ENCODE data around the gene PTPN11. TPM values are rescaled to one million over a fixed set of nuclear protein-coding genes. Genes with fewer than 3 reads are reported as not detected.

PTPN11 gene
- total RNA-seq, 1 donor from 2014 or later = 92.1 TPM

GRCh38 chr12:112380663-112381405 is 37.9 kb upstream of the PTPN11 start:
- Mint-ChIP-seq H3K4me3 (peak overlapping the region; percentile 95), H3K27ac (ENCODE audit: unreplicated experiment) (peak overlapping the region; percentile 92), H3K9me3 (peaks cover 3% of the 10 kb centered on the region), H3K27me3 (ENCODE audit: low read depth) (no peaks in the 10 kb centered on the region), H3K36me3 (ENCODE audit: low read depth) (peaks cover 3% of the 10 kb centered on the region), H3K4me1 (peaks cover 25% of the 10 kb centered on the region)
- DNase-seq (ENCODE audit: low read depth, low spot score) = peak; percentile 12
- TF ChIP-seq, protein P1, sequence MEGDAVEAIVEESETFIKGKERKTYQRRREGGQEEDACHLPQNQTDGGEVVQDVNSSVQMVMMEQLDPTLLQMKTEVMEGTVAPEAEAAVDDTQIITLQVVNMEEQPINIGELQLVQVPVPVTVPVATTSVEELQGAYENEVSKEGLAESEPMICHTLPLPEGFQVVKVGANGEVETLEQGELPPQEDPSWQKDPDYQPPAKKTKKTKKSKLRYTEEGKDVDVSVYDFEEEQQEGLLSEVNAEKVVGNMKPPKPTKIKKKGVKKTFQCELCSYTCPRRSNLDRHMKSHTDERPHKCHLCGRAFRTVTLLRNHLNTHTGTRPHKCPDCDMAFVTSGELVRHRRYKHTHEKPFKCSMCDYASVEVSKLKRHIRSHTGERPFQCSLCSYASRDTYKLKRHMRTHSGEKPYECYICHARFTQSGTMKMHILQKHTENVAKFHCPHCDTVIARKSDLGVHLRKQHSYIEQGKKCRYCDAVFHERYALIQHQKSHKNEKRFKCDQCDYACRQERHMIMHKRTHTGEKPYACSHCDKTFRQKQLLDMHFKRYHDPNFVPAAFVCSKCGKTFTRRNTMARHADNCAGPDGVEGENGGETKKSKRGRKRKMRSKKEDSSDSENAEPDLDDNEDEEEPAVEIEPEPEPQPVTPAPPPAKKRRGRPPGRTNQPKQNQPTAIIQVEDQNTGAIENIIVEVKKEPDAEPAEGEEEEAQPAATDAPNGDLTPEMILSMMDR (conservative IDR thresholded peaks at IDR 0.05) = no peak

DNA sequence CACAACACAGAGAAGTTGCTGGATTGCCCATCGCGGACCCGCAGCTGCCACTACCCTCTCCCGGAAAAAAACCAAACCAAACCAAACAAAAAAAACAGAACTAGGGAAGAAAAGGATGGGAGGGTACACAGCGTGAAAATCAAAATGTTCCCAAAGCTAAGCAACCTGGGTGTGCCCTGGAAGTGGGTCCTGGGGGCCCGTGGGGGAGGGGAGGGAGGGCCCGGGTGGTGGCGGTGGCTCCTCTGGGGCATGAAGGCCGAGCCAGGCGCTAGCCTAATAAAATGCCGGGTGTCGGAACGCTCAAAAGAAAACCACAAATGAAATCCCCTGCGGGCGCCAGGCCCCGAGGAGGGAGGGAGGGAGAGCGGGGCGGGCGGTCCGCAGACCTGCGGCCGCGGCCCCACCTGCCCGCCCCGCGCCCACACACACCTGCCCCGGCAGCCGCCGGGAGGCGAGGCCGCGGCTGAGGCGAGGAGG is 37.3 kb upstream of the PTPN11 start:
- Mint-ChIP-seq H3K9me3 (peaks cover 2% of the 10 kb centered on the region), H3K36me3 (ENCODE audit: low read depth) (peaks cover 2% of the 10 kb centered on the region), H3K4me3 (peak overlapping the region; percentile 95), H3K4me1 (peaks cover 25% of the 10 kb centered on the region), H3K27ac (ENCODE audit: unreplicated experiment) (peak overlapping the region; percentile 92), H3K27me3 (ENCODE audit: low read depth) (no peaks in the 10 kb centered on the region)
- DNase-seq (ENCODE audit: low read depth, low spot score) = peak; percentile 15
- TF ChIP-seq, protein P1 (conservative IDR thresholded peaks at IDR 0.05) = no peak

DNA sequence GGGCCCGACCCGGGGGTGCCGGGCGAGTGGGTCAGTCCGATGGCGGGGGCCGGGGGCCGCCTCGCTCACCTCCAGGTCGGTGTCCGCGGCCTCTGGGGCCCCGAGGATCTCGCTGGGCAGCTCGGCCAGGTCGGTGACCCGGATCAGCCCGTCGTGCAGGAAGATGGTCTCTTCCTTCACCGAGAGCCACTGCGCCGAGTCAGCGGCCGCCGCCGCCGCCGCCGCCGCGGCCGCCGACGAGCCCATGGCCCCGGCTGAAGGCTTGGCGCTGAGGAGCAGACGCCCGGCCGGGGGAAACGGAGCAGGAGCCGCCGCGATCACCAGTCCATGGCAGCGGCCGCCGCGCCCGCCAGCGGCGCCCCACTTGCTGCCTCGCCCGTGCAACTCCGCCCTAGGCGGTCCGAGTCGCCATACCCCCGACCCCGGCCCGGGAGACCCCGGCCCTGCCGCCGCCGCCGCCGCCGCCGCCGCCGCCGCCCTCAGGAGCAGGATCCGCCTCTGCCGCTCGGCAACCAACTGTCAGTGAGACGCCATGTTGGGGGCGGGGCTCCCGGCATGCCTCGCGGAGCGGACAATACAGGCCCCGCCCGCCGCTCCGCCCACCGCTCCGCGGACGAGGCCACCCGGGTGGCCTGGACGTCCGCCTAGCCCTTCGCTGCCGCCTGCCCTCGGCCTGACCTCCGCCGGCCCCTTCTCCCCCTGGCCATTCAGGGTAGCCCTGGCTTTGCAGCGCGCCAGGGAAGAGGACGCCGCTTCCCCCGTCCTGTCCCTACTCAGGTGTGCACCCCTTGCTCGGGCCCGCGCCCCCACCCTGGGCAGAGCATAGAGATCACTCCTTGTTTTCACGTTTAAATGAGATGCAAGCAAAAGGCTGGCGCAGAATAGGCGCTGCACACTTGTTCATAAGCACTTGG is 36.6 kb upstream of the PTPN11 start, which contains the start of gene HECTD4:
Gene HECTD4, minus strand, starts transcription at position 549 of the 914 bp plus-strand sequence. Its CDS starts 303 bp downstream, at position 246.
- Mint-ChIP-seq H3K27ac (ENCODE audit: unreplicated experiment) (peak within 1 kb of the TSS; percentile 92), H3K36me3 (ENCODE audit: low read depth) (no peaks in the 10 kb centered on the region), H3K4me3 (peak within 1 kb of the TSS; percentile 95), H3K4me1 (peaks cover 26% of the 10 kb centered on the region), H3K27me3 (ENCODE audit: low read depth) (no peaks in the 10 kb centered on the region), H3K9me3 (no peaks in the 10 kb centered on the region)
- TF ChIP-seq, protein P1 (conservative IDR thresholded peaks at IDR 0.05) = no peak
- DNase-seq (ENCODE audit: low read depth, low spot score) = peak; percentile 94

DNA sequence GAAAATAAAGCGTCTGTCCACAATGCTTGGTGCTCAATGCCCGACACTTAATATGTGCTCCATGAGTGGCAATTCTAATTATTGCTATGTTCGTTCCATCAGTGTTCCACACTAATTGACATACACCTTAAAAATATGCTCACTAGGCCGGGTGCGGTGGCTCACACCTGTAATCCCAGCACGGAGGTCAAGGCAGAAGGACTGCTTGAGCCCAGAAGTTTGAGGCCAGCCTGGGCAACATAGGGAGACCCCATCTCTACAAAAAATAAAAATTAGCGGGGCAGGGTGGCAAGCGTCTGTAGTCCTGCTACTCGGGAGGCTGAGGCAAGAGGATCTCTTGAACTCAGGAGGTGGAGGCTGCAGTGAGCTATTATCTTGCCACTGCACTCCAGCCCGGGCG is 35.9 kb upstream of the PTPN11 start:
- Mint-ChIP-seq H3K4me3 (peak overlapping the region; percentile 92), H3K36me3 (ENCODE audit: low read depth) (no peaks in the 10 kb centered on the region), H3K4me1 (peaks cover 31% of the 10 kb centered on the region), H3K27ac (ENCODE audit: unreplicated experiment) (no peak overlapping the region), H3K9me3 (no peaks in the 10 kb centered on the region), H3K27me3 (ENCODE audit: low read depth) (peaks cover 3% of the 10 kb centered on the region)
- no peak for DNase-seq (ENCODE audit: low read depth, low spot score)
- TF ChIP-seq, protein P1 (conservative IDR thresholded peaks at IDR 0.05) = no peak

GRCh38 chr12:112386726-112387125 is 32.0 kb upstream of the PTPN11 start:
- Mint-ChIP-seq H3K9me3 (no peaks in the 10 kb centered on the region), H3K4me3 (no peak overlapping the region), H3K27me3 (ENCODE audit: low read depth) (peaks cover 12% of the 10 kb centered on the region), H3K27ac (ENCODE audit: unreplicated experiment) (no peak overlapping the region), H3K36me3 (ENCODE audit: low read depth) (no peaks in the 10 kb centered on the region), H3K4me1 (peaks cover 12% of the 10 kb centered on the region)
- DNase-seq (ENCODE audit: low read depth, low spot score) = no peak
- TF ChIP-seq, protein P1 (conservative IDR thresholded peaks at IDR 0.05) = no peak

Data from neural crest cell (in vitro differentiated cells).